Neural cell (in vitro differentiated cells): ENCODE data around the gene ZWILCH.

ENCODE experiments used
- EP300 ChIP-seq: fragments of 450-650 bp; conservative IDR thresholded peaks from 2 replicates; pipeline ENCODE4 v1.6.1; 2014; ENCODE audit warnings: antibody characterized with exemption, mild to moderate bottlenecking, moderate library complexity; ENCODE audit not compliant: poor library complexity, severe bottlenecking
- EZH2 ChIP-seq: fragments of 200-600, 300-800 bp; shearing (Covaris generic), sonication (generic); IDR thresholded peaks from 2 replicates; pipeline ENCODE4 v1.6.1; 2014; ENCODE audit warnings: antibody characterized with exemption, low read length, borderline replicate concordance, mild to moderate bottlenecking; ENCODE audit not compliant: insufficient read depth, poor library complexity, severe bottlenecking
- MXI1 ChIP-seq: fragments of 450-650 bp; conservative IDR thresholded peaks from 2 replicates; pipeline ENCODE4 v1.6.1; 2014; ENCODE audit warnings: antibody characterized with exemption, mild to moderate bottlenecking; ENCODE audit not compliant: poor library complexity, severe bottlenecking
- POLR2AphosphoS5 ChIP-seq: IDR thresholded peaks from 2 replicates; pipeline ENCODE4 v1.6.1; 2012
- RAD21 ChIP-seq: fragments of 450-650 bp; conservative IDR thresholded peaks from 2 replicates; pipeline ENCODE4 v1.6.1; 2014; ENCODE audit warnings: antibody characterized with exemption, mild to moderate bottlenecking, moderate library complexity
- SMC3 ChIP-seq: fragments of 450-650 bp; conservative IDR thresholded peaks from 2 replicates; pipeline ENCODE4 v1.6.1; 2014; ENCODE audit warnings: antibody characterized with exemption, mild to moderate bottlenecking, moderate library complexity; ENCODE audit not compliant: poor library complexity
- TAF1 ChIP-seq: IDR thresholded peaks from 2 replicates; pipeline ENCODE4 v1.6.1; 2012; ENCODE audit warnings: low read depth
- TF ChIP-seq, protein P1 (sequence below): fragments of 450-650 bp; IDR thresholded peaks from 2 replicates; pipeline ENCODE4 v1.5.1; 2014; ENCODE audit warnings: antibody characterized with exemption, mild to moderate bottlenecking, moderate library complexity; ENCODE audit not compliant: poor library complexity, severe bottlenecking
- TF ChIP-seq, protein P2 (sequence below): IDR thresholded peaks from 2 replicates; pipeline ENCODE4 v1.6.1; 2012; ENCODE audit warnings: borderline replicate concordance

DNA sequence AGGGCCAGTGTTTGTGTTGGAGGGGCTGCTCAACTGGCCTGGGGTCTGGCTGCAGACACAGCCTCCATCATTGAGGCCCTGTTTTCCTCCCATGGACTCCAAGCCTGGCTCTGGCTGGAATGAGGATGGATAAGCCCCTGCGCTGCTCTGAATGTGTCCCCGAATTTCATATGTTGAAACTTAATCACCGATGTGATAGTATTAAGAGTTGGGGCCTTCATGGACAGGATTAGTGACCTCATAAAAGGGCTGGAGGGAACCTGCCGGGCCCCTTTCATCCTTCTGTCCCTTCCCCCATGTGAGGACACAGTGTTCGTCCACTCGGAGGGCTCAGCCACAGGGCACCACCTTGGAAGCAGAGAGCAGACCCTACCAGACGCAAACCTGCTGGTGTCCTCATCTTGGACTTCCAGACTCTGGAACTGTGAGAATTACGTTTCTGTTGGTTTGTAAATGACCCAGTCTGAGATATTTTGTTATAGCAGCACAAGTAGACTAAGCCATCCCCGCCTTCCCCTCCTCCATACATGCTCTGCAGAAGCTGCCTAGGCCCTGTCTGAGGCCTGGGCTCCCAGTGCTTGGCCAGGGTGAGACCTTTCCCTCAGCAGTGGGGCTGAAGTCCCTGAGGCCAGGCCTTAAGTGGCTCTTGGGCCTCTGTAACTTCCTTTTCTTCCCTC, 64.5 kb downstream of the ZWILCH start:
- TF ChIP-seq MXI1 (no peak), RAD21 (no peak), EZH2 (no peak), TAF1 (no peak), POLR2AphosphoS5 (no peak), SMC3 (no peak), EP300 (no peak)
- TF ChIP-seq, protein P1, sequence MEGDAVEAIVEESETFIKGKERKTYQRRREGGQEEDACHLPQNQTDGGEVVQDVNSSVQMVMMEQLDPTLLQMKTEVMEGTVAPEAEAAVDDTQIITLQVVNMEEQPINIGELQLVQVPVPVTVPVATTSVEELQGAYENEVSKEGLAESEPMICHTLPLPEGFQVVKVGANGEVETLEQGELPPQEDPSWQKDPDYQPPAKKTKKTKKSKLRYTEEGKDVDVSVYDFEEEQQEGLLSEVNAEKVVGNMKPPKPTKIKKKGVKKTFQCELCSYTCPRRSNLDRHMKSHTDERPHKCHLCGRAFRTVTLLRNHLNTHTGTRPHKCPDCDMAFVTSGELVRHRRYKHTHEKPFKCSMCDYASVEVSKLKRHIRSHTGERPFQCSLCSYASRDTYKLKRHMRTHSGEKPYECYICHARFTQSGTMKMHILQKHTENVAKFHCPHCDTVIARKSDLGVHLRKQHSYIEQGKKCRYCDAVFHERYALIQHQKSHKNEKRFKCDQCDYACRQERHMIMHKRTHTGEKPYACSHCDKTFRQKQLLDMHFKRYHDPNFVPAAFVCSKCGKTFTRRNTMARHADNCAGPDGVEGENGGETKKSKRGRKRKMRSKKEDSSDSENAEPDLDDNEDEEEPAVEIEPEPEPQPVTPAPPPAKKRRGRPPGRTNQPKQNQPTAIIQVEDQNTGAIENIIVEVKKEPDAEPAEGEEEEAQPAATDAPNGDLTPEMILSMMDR: no peak
- TF ChIP-seq, protein P2, sequence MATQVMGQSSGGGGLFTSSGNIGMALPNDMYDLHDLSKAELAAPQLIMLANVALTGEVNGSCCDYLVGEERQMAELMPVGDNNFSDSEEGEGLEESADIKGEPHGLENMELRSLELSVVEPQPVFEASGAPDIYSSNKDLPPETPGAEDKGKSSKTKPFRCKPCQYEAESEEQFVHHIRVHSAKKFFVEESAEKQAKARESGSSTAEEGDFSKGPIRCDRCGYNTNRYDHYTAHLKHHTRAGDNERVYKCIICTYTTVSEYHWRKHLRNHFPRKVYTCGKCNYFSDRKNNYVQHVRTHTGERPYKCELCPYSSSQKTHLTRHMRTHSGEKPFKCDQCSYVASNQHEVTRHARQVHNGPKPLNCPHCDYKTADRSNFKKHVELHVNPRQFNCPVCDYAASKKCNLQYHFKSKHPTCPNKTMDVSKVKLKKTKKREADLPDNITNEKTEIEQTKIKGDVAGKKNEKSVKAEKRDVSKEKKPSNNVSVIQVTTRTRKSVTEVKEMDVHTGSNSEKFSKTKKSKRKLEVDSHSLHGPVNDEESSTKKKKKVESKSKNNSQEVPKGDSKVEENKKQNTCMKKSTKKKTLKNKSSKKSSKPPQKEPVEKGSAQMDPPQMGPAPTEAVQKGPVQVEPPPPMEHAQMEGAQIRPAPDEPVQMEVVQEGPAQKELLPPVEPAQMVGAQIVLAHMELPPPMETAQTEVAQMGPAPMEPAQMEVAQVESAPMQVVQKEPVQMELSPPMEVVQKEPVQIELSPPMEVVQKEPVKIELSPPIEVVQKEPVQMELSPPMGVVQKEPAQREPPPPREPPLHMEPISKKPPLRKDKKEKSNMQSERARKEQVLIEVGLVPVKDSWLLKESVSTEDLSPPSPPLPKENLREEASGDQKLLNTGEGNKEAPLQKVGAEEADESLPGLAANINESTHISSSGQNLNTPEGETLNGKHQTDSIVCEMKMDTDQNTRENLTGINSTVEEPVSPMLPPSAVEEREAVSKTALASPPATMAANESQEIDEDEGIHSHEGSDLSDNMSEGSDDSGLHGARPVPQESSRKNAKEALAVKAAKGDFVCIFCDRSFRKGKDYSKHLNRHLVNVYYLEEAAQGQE: no peak
